HepG2 (cell line): ENCODE measurements around the gene NTN3. TPM values are rescaled to one million over a fixed set of nuclear protein-coding genes. Genes with fewer than 3 reads are reported as not detected.

ENCODE experiments used
- ARID5B ChIP-seq: IDR thresholded peaks from 2 replicates; pipeline ENCODE4 v1.4.0; 2020; ENCODE audit warnings: mild to moderate bottlenecking, missing genetic modification reagents
- BORCS8-MEF2B ChIP-seq: sonication (generic); formaldehyde crosslinking; IDR thresholded peaks from 2 replicates; pipeline ENCODE4 v1.8.0; 2022; ENCODE audit warnings: mild to moderate bottlenecking, missing genetic modification reagents
- CBX5 ChIP-seq: sonication (generic); formaldehyde crosslinking; IDR thresholded peaks from 2 replicates; pipeline ENCODE4 v1.4.0; 2020; ENCODE audit warnings: missing genetic modification reagents, borderline replicate concordance
- DDIT3 ChIP-seq: sonication (generic); formaldehyde crosslinking; IDR thresholded peaks from 2 replicates; pipeline ENCODE4 v1.4.0; 2020; ENCODE audit warnings: mild to moderate bottlenecking, missing genetic modification reagents
- E2F1 ChIP-seq: sonication (generic); formaldehyde crosslinking; IDR thresholded peaks from 2 replicates; pipeline ENCODE4 v1.5.0; 2020; ENCODE audit warnings: missing genetic modification reagents
- ELK4 ChIP-seq: sonication (generic); formaldehyde crosslinking; IDR thresholded peaks from 2 replicates; pipeline ENCODE4 v1.9.0; 2021; ENCODE audit warnings: missing genetic modification reagents, borderline replicate concordance
- FOXO1 ChIP-seq: sonication (generic); formaldehyde crosslinking; IDR thresholded peaks from 2 replicates; pipeline ENCODE4 v1.4.0; 2020; ENCODE audit warnings: missing genetic modification reagents
- RBAK ChIP-seq: sonication (generic); formaldehyde crosslinking; IDR thresholded peaks from 2 replicates; pipeline ENCODE4 v1.5.1; 2020; ENCODE audit warnings: mild to moderate bottlenecking, missing genetic modification reagents
- RORA ChIP-seq: sonication (generic); formaldehyde crosslinking; IDR thresholded peaks from 2 replicates; pipeline ENCODE4 v1.5.0; 2020; ENCODE audit warnings: mild to moderate bottlenecking, missing genetic modification reagents, moderate library complexity
- SALL1 ChIP-seq: sonication (generic); formaldehyde crosslinking; IDR thresholded peaks from 2 replicates; pipeline ENCODE4 v1.8.0; 2022; ENCODE audit warnings: mild to moderate bottlenecking, missing genetic modification reagents
- TCF7 ChIP-seq: sonication (generic); IDR thresholded peaks from 2 replicates; pipeline ENCODE4 v1.6.1; 2016; ENCODE audit warnings: antibody characterized with exemption, low read depth
- ZBTB14 ChIP-seq: sonication (generic); formaldehyde crosslinking; IDR thresholded peaks from 2 replicates; pipeline ENCODE4 v1.4.0; 2020; ENCODE audit warnings: missing genetic modification reagents
- ZBTB7B ChIP-seq: sonication (generic); formaldehyde crosslinking; IDR thresholded peaks from 2 replicates; pipeline ENCODE4 v1.4.0; 2020; ENCODE audit warnings: missing genetic modification reagents
- ZFP36 ChIP-seq: fragments of 150-350 bp; IDR thresholded peaks from 2 replicates; pipeline ENCODE4 v1.6.1; 2018; ENCODE audit warnings: borderline replicate concordance, low read length, low read depth; ENCODE audit not compliant: partially characterized antibody
- ZNF232 ChIP-seq: sonication (generic); formaldehyde crosslinking; IDR thresholded peaks from 2 replicates; pipeline ENCODE4 v1.4.0; 2020; ENCODE audit warnings: missing genetic modification reagents, borderline replicate concordance
- ZNF740 ChIP-seq: sonication (generic); formaldehyde crosslinking; IDR thresholded peaks from 2 replicates; pipeline ENCODE4 v1.4.0; 2020; ENCODE audit warnings: missing genetic modification reagents
- ZXDC ChIP-seq: sonication (generic); formaldehyde crosslinking; IDR thresholded peaks from 2 replicates; pipeline ENCODE4 v1.5.0; 2020; ENCODE audit warnings: mild to moderate bottlenecking, missing genetic modification reagents
- polyA plus RNA-seq, 8 experiments: library from polyadenylated mRNA; depleted of rRNA in 3 of 8; stranded (reverse) in 7 of 8; unstranded in 1 of 8; fragments of >200 nt; fragmentation: Illumina TruSeq in 4 of 8; extraction: Trizol in 4 of 8; gene quantifications; 2 replicates each; pipeline versions ENCODE4 v1.2.1 to v1.2.3, GENCODE V29; 2011 to 2016; ENCODE audit warnings: low read depth in 4 of 8, missing spikeins in 1 of 8, mixed read lengths in 1 of 8; ENCODE audit not compliant: insufficient read depth in 1 of 8
- total RNA-seq, 5 experiments: library from RNA; depleted of rRNA; stranded (reverse); fragments of >200 nt; fragmentation: Illumina TruSeq; extraction: Trizol; gene quantifications; 2 replicates each; pipeline ENCODE4 v1.2.3, GENCODE V29; 2016; ENCODE audit warnings: low read depth in 1 of 5

The NTN3 gene
- total and polyA plus RNA-seq, 2 of the 13 experiments (the other 11 are each of a cell fraction or from before 2014, with no cell fraction given), result 0.09 to 0.20 TPM

GRCh38 chr16:2473999-2474876, 3.1 kb downstream of the NTN3 start (continued):
- 0 out of 2 replicates have a peak, but pooled peaks have one; percentile 20 for TF ChIP-seq E2F1 (CRISPR knock-in tag)
- TF ChIP-seq ZBTB7B (CRISPR knock-in tag), result no peak
- peak; percentile 37; the same call in 1 of the 2 replicates for TF ChIP-seq ZNF232 (CRISPR knock-in tag)
- TF ChIP-seq ZFP36, result no peak
- TF ChIP-seq FOXO1, result no peak
- no peak for TF ChIP-seq ARID5B (CRISPR knock-in tag)
- no peak for TF ChIP-seq TCF7
- no peak for TF ChIP-seq RBAK (CRISPR knock-in tag)
- TF ChIP-seq CBX5 (CRISPR knock-in tag), result no peak
- TF ChIP-seq DDIT3 (CRISPR knock-in tag), result no peak
- TF ChIP-seq ZXDC (CRISPR knock-in tag), result peak; percentile 15; the same call in 1 of the 2 replicates
- 0 out of 2 replicates have a peak, but pooled peaks have one; percentile 12 for TF ChIP-seq ELK4 (CRISPR knock-in tag)
- no peak for TF ChIP-seq BORCS8-MEF2B
- peak; percentile 74; the same call in 1 of the 2 replicates for TF ChIP-seq ZNF740 (CRISPR knock-in tag)
- TF ChIP-seq RORA, result no peak
- 0 out of 2 replicates have a peak, but pooled peaks have one; percentile 19 for TF ChIP-seq ZBTB14 (CRISPR knock-in tag)
- 0 out of 2 replicates have a peak, but pooled peaks have one; percentile 38 for TF ChIP-seq SALL1 (CRISPR knock-in tag)
